ENCODE measurements around the gene SDC4. TPM values are rescaled to one million over a fixed set of nuclear protein-coding genes. Genes with fewer than 3 reads are reported as not detected.

The SDC4 gene
- total RNA-seq, 1 experiment from 2014 or later: not detected

DNA sequence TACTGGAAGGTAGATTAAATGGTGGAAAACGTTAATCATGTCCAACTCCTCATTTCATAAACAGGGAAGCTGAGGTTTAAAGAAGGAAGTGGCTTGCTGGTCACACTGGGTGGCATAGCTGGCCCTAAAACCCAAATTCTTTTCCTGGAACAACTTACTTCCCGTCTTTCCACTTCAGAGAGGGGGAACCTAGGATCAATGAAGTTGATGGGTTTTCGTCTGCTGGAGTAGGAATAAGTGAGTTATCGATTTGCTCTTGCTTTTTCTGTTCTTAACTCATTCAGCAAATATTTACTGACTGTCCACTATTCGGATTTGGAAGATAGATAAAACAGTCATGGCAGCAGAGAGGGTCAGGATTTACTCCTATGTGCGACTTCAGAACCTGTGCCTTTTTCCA lies 13.6 kb upstream of the SDC4 start:
- Histone ChIP-seq H4K20me1 (ENCODE audit: insufficient read depth, low read depth, low read length) (peaks cover 16% of the 10 kb centered on the region), H3K4me3 (ENCODE audit: low read length) (no peak overlapping the region), H3K79me2 (ENCODE audit: low read length) (no peaks in the 10 kb centered on the region), H3K9me3 (ENCODE audit: low read length) (no peaks in the 10 kb centered on the region), H3K27me3 (ENCODE audit: low read length) (no peaks in the 10 kb centered on the region), H3K9ac (ENCODE audit: low read length) (no peak overlapping the region), H3K4me2 (ENCODE audit: low read depth, low read length, poor library complexity, severe bottlenecking) (no peak overlapping the region), H3K27ac (ENCODE audit: low read length) (no peak overlapping the region), H3K36me3 (ENCODE audit: insufficient read depth, low read length) (no peaks in the 10 kb centered on the region; the same call in 1 of the 2 replicates), H3K9me2 (replicated peaks; ENCODE audit: insufficient read depth, low read length) (no peaks in the 10 kb centered on the region), H3K4me1 (ENCODE audit: low read length) (peaks cover 16% of the 10 kb centered on the region), H2AFZ (ENCODE audit: low read length) (no peak overlapping the region)
- no peak for DNase-seq

DNA sequence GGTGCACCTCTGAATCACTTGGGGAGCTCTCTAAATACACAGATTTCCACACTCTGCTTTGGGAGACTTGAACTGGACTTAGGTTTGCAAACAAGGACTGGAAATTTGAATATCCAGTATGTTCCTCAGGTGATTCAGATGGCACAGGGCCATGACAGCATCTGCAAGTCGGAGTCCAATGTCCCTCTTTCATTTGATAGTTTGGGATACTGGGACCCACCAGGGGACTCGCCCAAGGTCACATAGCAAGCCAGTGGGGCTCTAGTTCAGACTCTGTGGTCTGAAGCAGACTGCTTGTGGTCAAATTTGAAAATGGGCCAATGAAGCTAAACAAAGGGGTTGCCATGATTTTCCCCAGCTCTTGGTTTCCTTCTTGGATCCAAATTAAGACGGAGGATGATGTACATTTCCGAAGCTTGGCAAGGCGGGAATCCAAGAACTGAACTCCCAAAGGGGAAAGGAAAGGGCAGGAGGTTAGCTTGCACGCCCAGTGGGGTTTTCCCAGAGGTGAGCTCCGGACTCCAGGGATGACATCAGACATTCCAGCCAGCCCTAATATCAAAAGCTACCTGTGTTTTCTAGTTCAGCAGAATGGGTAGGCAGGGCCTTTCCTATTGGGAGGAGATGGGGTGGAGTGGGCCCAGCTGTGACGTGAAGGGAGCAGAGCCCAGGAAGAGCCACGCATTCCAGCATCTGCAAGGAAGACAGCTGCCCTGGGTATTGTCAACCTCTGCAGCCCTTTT lies 11.4 kb upstream of the SDC4 start:
- H3K9ac ChIP-seq (ENCODE audit: low read length): no peak overlapping the region
- no peak overlapping the region for H2AFZ ChIP-seq (ENCODE audit: low read length)

DNA sequence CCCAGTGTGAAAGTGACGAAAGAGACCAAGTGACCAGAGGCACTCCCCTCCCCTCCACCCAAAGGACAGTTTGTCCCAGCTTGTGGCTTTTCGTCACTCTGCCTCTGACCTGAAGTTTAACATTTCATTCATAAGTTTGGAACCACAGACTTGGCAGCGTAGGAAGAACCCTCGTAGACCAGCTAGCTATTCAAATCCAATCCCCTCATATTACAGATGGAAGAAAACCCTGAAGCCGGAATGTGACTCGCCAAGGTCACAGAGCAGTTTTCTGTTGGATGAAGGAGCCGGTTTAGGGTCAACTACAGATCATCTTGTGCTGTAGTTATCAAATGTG lies 10.8 kb upstream of the SDC4 start:
- Histone ChIP-seq H2AFZ (ENCODE audit: low read length) (no peak overlapping the region), H3K4me1 (ENCODE audit: low read length) (peaks cover 10% of the 10 kb centered on the region), H3K4me2 (ENCODE audit: low read depth, low read length, poor library complexity, severe bottlenecking) (no peak overlapping the region), H3K9me2 (replicated peaks; ENCODE audit: insufficient read depth, low read length) (no peaks in the 10 kb centered on the region), H3K4me3 (ENCODE audit: low read length) (no peak overlapping the region), H3K27ac (ENCODE audit: low read length) (no peak overlapping the region), H3K27me3 (ENCODE audit: low read length) (no peaks in the 10 kb centered on the region), H3K36me3 (ENCODE audit: insufficient read depth, low read length) (no peaks in the 10 kb centered on the region), H3K9ac (ENCODE audit: low read length) (no peak overlapping the region), H4K20me1 (ENCODE audit: insufficient read depth, low read depth, low read length) (peaks cover 3% of the 10 kb centered on the region; the same call in 1 of the 2 replicates), H3K9me3 (ENCODE audit: low read length) (no peaks in the 10 kb centered on the region), H3K79me2 (ENCODE audit: low read length) (no peaks in the 10 kb centered on the region)
- DNase-seq: no peak

More for the DNA sequence above, 11.4 kb upstream of the SDC4 start:
- Histone ChIP-seq H4K20me1 (ENCODE audit: insufficient read depth, low read depth, low read length) (peaks cover 4% of the 10 kb centered on the region; the same call in 1 of the 2 replicates), H3K4me1 (ENCODE audit: low read length) (peaks cover 12% of the 10 kb centered on the region), H3K79me2 (ENCODE audit: low read length) (no peaks in the 10 kb centered on the region), H3K9me3 (ENCODE audit: low read length) (no peaks in the 10 kb centered on the region), H3K27me3 (ENCODE audit: low read length) (no peaks in the 10 kb centered on the region), H3K4me2 (ENCODE audit: low read depth, low read length, poor library complexity, severe bottlenecking) (no peak overlapping the region), H3K36me3 (ENCODE audit: insufficient read depth, low read length) (no peaks in the 10 kb centered on the region), H3K27ac (ENCODE audit: low read length) (no peak overlapping the region), H3K4me3 (ENCODE audit: low read length) (no peak overlapping the region), H3K9me2 (replicated peaks; ENCODE audit: insufficient read depth, low read length) (no peaks in the 10 kb centered on the region)
- DNase-seq: no peak

DNA sequence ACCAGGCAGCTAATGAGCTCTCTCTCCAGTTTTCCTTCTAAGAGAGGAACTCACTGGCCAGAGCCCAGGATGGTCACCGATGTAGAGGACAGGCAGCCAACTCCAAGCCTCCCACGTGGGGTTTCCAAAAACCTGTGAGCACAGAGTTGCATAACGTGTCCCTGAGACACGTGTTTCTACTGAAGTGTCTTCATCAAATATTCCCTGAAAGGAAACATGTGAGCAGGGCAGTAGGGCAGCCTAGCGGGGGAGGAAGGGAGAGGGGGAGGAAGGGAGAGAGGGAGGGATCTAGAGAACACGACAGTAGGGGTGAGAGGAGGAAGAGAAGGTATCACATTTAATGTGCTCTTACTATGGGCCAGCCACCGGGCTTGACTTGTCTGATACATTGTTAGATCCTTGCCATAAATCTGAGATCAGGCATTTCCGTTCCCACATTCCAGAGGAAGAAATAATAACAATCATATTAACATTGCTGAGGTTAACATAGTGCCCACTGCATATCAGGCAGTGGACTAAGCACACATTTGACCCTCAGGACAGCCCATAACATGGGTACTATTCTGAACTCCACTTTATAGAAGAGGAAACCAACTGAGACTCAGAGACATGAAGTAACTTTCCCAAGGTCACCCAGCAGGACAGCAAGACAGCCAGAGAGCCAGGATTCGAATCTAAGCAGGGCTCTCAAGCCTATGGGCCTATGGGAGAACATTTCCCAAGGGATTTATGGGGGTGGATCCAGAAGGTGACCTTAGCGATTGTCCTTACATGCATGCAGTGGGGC lies 10.3 kb upstream of the SDC4 start:
- H3K27ac ChIP-seq (ENCODE audit: low read length): no peak overlapping the region
- no peak for DNase-seq
- no peaks in the 10 kb centered on the region for H3K9me2 ChIP-seq (replicated peaks; ENCODE audit: insufficient read depth, low read length)
- no peak overlapping the region for H2AFZ ChIP-seq (ENCODE audit: low read length)
- no peak overlapping the region for H3K4me2 ChIP-seq (ENCODE audit: low read depth, low read length, poor library complexity, severe bottlenecking)
- H4K20me1 ChIP-seq (ENCODE audit: insufficient read depth, low read depth, low read length): no peaks in the 10 kb centered on the region
- H3K27me3 ChIP-seq (ENCODE audit: low read length): no peaks in the 10 kb centered on the region
- no peaks in the 10 kb centered on the region for H3K36me3 ChIP-seq (ENCODE audit: insufficient read depth, low read length)
- peaks cover 5% of the 10 kb centered on the region for H3K4me1 ChIP-seq (ENCODE audit: low read length)
- H3K4me3 ChIP-seq (ENCODE audit: low read length): no peak overlapping the region
- H3K9ac ChIP-seq (ENCODE audit: low read length): no peak overlapping the region
- no peaks in the 10 kb centered on the region for H3K79me2 ChIP-seq (ENCODE audit: low read length)
- H3K9me3 ChIP-seq (ENCODE audit: low read length): no peaks in the 10 kb centered on the region

DNA sequence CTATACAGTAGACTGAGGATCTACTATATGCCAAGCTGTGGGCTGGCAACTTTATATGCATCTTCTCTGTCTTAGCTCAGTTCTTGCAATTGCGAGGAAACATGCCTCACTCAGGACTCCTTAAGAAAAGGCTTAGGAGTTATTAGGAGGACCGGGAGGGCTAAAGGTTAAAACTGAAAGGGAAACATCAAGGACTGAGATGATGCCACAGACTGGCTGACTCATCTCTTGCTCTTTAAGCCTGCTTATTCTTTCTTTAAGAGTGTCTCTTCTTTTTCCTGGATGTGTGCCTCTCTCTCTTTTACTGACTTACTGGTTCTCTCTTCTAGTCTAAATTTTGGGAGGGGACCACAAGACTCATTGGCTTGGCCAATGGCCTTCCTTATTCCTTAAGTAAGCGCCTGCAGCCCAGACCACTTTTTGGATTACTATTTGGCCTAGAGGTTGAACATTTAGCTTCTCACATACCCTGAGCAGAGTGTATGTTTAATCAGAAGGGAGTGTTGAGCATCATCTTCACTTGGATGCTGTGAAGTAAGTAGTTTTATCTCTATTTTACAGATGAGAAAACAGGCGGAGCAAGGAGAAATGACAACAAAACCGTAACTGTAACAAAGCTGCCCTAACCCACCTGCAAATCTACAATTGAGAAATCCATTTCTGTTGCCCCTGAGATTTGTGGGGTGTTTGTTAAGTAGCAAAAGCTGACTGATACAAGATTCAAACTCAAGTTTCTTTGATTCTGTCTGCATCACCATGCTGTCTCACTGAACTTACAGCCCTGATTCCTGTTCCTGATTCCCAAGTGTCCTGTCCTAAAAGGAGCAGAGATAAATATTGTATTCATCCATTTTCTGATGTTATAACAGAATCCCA lies 7.2 kb upstream of the SDC4 start:
- Histone ChIP-seq H3K9ac (ENCODE audit: low read length) (no peak overlapping the region), H4K20me1 (ENCODE audit: insufficient read depth, low read depth, low read length) (no peaks in the 10 kb centered on the region), H2AFZ (ENCODE audit: low read length) (no peak overlapping the region), H3K4me2 (ENCODE audit: low read depth, low read length, poor library complexity, severe bottlenecking) (no peak overlapping the region), H3K27me3 (ENCODE audit: low read length) (no peaks in the 10 kb centered on the region), H3K36me3 (ENCODE audit: insufficient read depth, low read length) (no peaks in the 10 kb centered on the region), H3K4me3 (ENCODE audit: low read length) (no peak overlapping the region), H3K4me1 (ENCODE audit: low read length) (no peaks in the 10 kb centered on the region), H3K27ac (ENCODE audit: low read length) (no peak overlapping the region), H3K79me2 (ENCODE audit: low read length) (no peaks in the 10 kb centered on the region), H3K9me3 (ENCODE audit: low read length) (no peaks in the 10 kb centered on the region), H3K9me2 (replicated peaks; ENCODE audit: insufficient read depth, low read length) (no peaks in the 10 kb centered on the region)
- DNase-seq: no peak

DNA sequence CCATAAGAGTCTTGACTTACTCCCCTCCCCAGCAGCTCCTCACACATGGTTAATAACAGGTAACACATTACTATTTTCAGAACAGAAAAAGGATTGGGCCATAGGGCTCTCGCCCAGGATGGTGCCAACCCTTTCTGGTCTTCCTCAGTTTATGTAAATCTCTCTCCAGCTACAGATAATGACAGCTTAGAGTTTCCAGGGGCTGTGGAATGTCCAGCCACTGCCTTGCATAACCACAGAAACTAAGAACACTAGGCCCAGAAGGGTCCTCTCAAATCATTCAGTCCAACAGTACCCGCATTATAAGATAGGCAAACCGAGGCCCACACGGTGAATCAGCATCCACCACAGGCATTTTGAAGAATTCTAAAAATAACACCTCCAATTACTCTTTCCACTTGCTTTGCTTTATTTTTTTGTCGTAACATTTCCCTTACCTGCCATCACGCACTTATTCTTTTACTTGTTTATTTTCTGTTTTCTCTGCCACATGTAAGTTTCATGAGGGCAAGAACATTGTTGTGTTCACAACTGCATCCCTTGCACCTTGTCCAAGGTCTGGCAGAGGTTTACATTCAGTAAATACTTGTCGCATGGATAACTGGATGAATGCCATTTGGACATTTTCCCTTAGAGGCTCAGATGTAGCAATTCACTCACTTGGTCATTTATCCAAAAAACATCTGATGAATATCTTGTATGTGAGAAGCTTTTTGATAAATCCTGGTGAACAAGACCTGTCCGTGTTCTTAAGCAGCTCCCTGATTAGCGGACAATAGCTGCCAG lies 6.4 kb upstream of the SDC4 start:
- no peak overlapping the region for H2AFZ ChIP-seq (ENCODE audit: low read length)
- no peak overlapping the region for H3K4me3 ChIP-seq (ENCODE audit: low read length)
- no peaks in the 10 kb centered on the region for H4K20me1 ChIP-seq (ENCODE audit: insufficient read depth, low read depth, low read length)
- H3K9me3 ChIP-seq (ENCODE audit: low read length): no peaks in the 10 kb centered on the region
- no peaks in the 10 kb centered on the region for H3K9me2 ChIP-seq (replicated peaks; ENCODE audit: insufficient read depth, low read length)
- no peak for DNase-seq
- no peaks in the 10 kb centered on the region for H3K4me1 ChIP-seq (ENCODE audit: low read length)
- no peak overlapping the region for H3K27ac ChIP-seq (ENCODE audit: low read length)
- no peaks in the 10 kb centered on the region for H3K79me2 ChIP-seq (ENCODE audit: low read length)
- no peaks in the 10 kb centered on the region for H3K36me3 ChIP-seq (ENCODE audit: insufficient read depth, low read length)
- no peak overlapping the region for H3K9ac ChIP-seq (ENCODE audit: low read length)
- H3K4me2 ChIP-seq (ENCODE audit: low read depth, low read length, poor library complexity, severe bottlenecking): no peak overlapping the region
- H3K27me3 ChIP-seq (ENCODE audit: low read length): no peaks in the 10 kb centered on the region

DNA sequence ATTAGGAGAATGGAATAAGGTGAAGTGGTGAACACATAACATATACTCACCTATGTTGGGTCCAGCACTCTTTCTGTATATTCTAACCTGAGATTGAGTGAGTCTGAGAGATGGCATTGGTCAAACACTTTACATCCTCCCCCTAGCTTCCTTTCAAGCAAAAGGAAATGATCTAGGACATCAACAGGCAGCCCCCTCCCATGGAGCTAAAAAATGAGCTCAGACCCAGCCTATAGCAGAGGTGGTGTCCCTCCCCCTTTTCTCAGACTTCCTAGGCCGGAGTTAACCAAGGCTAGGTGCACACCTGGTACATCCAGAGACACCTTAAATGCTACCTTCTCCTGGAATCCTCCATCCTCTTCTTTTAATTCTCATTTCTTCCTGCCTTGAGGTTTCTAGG lies 5.5 kb upstream of the SDC4 start:
- H3K79me2 ChIP-seq (ENCODE audit: low read length): no peaks in the 10 kb centered on the region
- no peaks in the 10 kb centered on the region for H3K27me3 ChIP-seq (ENCODE audit: low read length)
- no peaks in the 10 kb centered on the region for H3K9me3 ChIP-seq (ENCODE audit: low read length)
- no peaks in the 10 kb centered on the region for H3K4me1 ChIP-seq (ENCODE audit: low read length)
- DNase-seq: no peak
- no peaks in the 10 kb centered on the region for H4K20me1 ChIP-seq (ENCODE audit: insufficient read depth, low read depth, low read length)
- no peaks in the 10 kb centered on the region for H3K36me3 ChIP-seq (ENCODE audit: insufficient read depth, low read length)
- no peak overlapping the region for H3K4me2 ChIP-seq (ENCODE audit: low read depth, low read length, poor library complexity, severe bottlenecking)
- no peak overlapping the region for H3K4me3 ChIP-seq (ENCODE audit: low read length)
- H3K9me2 ChIP-seq (replicated peaks; ENCODE audit: insufficient read depth, low read length): no peaks in the 10 kb centered on the region
- H3K9ac ChIP-seq (ENCODE audit: low read length): no peak overlapping the region
- H2AFZ ChIP-seq (ENCODE audit: low read length): no peak overlapping the region
- H3K27ac ChIP-seq (ENCODE audit: low read length): no peak overlapping the region

Data from Karpas-422 (cell line).